ENCODE results near the gene PIM2. TPM values are rescaled to one million over a fixed set of nuclear protein-coding genes. Genes with fewer than 3 reads are reported as not detected.

PIM2 gene
- total and polyA plus RNA-seq, 9 donors, result 0.92 to 2.3 (median 1.7) TPM

- Histone ChIP-seq H3K36me3 (ENCODE audit: control insufficient read depth, insufficient read depth, low read length) (peaks cover 13% of the 10 kb centered on the region), H3K9me3 (replicated peaks; ENCODE audit: control insufficient read depth, low read depth, low read length) (no peaks in the 10 kb centered on the region), H3K27me3 (ENCODE audit: control insufficient read depth, insufficient read depth, low read length) (no peaks in the 10 kb centered on the region), H3K27ac (ENCODE audit: low read length) (no peak overlapping the region), H3K4me3 (ENCODE audit: low read length) (peak overlapping the region; percentile 50), H3K4me1 (ENCODE audit: control insufficient read depth, insufficient read depth, low read length) (peaks cover 11% of the 10 kb centered on the region)
- no peak for DNase-seq
- 15% methylated on average over 13 of the region's 23 CpGs for WGBS (ENCODE audit: insufficient coverage)
Measured at GRCh38 chrX:48918301-48918642, 552 bp downstream of the PIM2 start.

GRCh38 chrX:48917139-48918001 lies 1.5 kb downstream of the PIM2 start:
- H3K9me3 ChIP-seq (replicated peaks; ENCODE audit: control insufficient read depth, low read depth, low read length), result no peaks in the 10 kb centered on the region
- 32% methylated on average over 19 of the region's 27 CpGs for WGBS (ENCODE audit: insufficient coverage)
- peak; percentile 91 for DNase-seq
- H3K27me3 ChIP-seq (ENCODE audit: control insufficient read depth, insufficient read depth, low read length), result no peaks in the 10 kb centered on the region
- peaks cover 4% of the 10 kb centered on the region for H3K36me3 ChIP-seq (ENCODE audit: control insufficient read depth, insufficient read depth, low read length)
- H3K4me3 ChIP-seq (ENCODE audit: low read length), result no peak overlapping the region
- H3K27ac ChIP-seq (ENCODE audit: low read length), result no peak overlapping the region
- peaks cover 11% of the 10 kb centered on the region for H3K4me1 ChIP-seq (ENCODE audit: control insufficient read depth, insufficient read depth, low read length)

GRCh38 chrX:48914593-48915493 lies 4.0 kb downstream of the PIM2 start:
- H3K27ac ChIP-seq (ENCODE audit: low read length), result no peak overlapping the region
- no peak overlapping the region for H3K4me3 ChIP-seq (ENCODE audit: low read length)
- DNase-seq, result no peak
- no peaks in the 10 kb centered on the region for H3K36me3 ChIP-seq (ENCODE audit: control insufficient read depth, insufficient read depth, low read length)
- H3K4me1 ChIP-seq (ENCODE audit: control insufficient read depth, insufficient read depth, low read length), result peaks cover 14% of the 10 kb centered on the region
- peaks cover 2% of the 10 kb centered on the region for H3K9me3 ChIP-seq (replicated peaks; ENCODE audit: control insufficient read depth, low read depth, low read length)
- WGBS (ENCODE audit: insufficient coverage), result 83% methylated on average over 4 of the region's 13 CpGs
- no peaks in the 10 kb centered on the region for H3K27me3 ChIP-seq (ENCODE audit: control insufficient read depth, insufficient read depth, low read length)

GRCh38 chrX:48913605-48914366 lies 5.0 kb downstream of the PIM2 start:
- H3K9me3 ChIP-seq (replicated peaks; ENCODE audit: control insufficient read depth, low read depth, low read length), result peaks cover 2% of the 10 kb centered on the region
- 75% methylated on average over 4 of the region's 5 CpGs for WGBS (ENCODE audit: insufficient coverage)
- no peak for DNase-seq
- no peaks in the 10 kb centered on the region for H3K36me3 ChIP-seq (ENCODE audit: control insufficient read depth, insufficient read depth, low read length)
- no peak overlapping the region for H3K27ac ChIP-seq (ENCODE audit: low read length)
- H3K27me3 ChIP-seq (ENCODE audit: control insufficient read depth, insufficient read depth, low read length), result no peaks in the 10 kb centered on the region
- peaks cover 10% of the 10 kb centered on the region for H3K4me1 ChIP-seq (ENCODE audit: control insufficient read depth, insufficient read depth, low read length)
- no peak overlapping the region for H3K4me3 ChIP-seq (ENCODE audit: low read length)

GRCh38 chrX:48911412-48912182 lies 7.2 kb downstream of the PIM2 start, which contains the start of gene SLC35A2:
Gene SLC35A2, minus strand, starts transcription at chrX:48911646. Its CDS starts 10 bp downstream, at chrX:48911636.
- Histone ChIP-seq H3K9me3 (replicated peaks; ENCODE audit: control insufficient read depth, low read depth, low read length) (peaks cover 2% of the 10 kb centered on the region), H3K27me3 (ENCODE audit: control insufficient read depth, insufficient read depth, low read length) (no peaks in the 10 kb centered on the region), H3K36me3 (ENCODE audit: control insufficient read depth, insufficient read depth, low read length) (no peaks in the 10 kb centered on the region), H3K4me3 (ENCODE audit: low read length) (peak within 1 kb of the TSS; percentile 88), H3K27ac (ENCODE audit: low read length) (peak within 1 kb of the TSS; percentile 60), H3K4me1 (ENCODE audit: control insufficient read depth, insufficient read depth, low read length) (peaks cover 3% of the 10 kb centered on the region)
- WGBS (ENCODE audit: insufficient coverage), result 37% methylated on average over 60 of the region's 60 CpGs
- peak; percentile 85 for DNase-seq

GRCh38 chrX:48910926-48911411 lies 7.9 kb downstream of the PIM2 start:
- Histone ChIP-seq H3K4me3 (ENCODE audit: low read length) (peak overlapping the region; percentile 88), H3K27me3 (ENCODE audit: control insufficient read depth, insufficient read depth, low read length) (no peaks in the 10 kb centered on the region), H3K36me3 (ENCODE audit: control insufficient read depth, insufficient read depth, low read length) (peaks cover 4% of the 10 kb centered on the region), H3K4me1 (ENCODE audit: control insufficient read depth, insufficient read depth, low read length) (peaks cover 3% of the 10 kb centered on the region), H3K27ac (ENCODE audit: low read length) (peak overlapping the region; percentile 60), H3K9me3 (replicated peaks; ENCODE audit: control insufficient read depth, low read depth, low read length) (peaks cover 2% of the 10 kb centered on the region)
- 24% methylated on average over 12 of the region's 12 CpGs for WGBS (ENCODE audit: insufficient coverage)
- peak; percentile 60 for DNase-seq

GRCh38 chrX:48909703-48910294 lies 9.0 kb downstream of the PIM2 start:
- no peaks in the 10 kb centered on the region for H3K27me3 ChIP-seq (ENCODE audit: control insufficient read depth, insufficient read depth, low read length)
- 93% methylated on average over 10 of the region's 17 CpGs for WGBS (ENCODE audit: insufficient coverage)
- no peak for DNase-seq
- H3K4me1 ChIP-seq (ENCODE audit: control insufficient read depth, insufficient read depth, low read length), result peaks cover 3% of the 10 kb centered on the region
- H3K4me3 ChIP-seq (ENCODE audit: low read length), result no peak overlapping the region
- no peak overlapping the region for H3K27ac ChIP-seq (ENCODE audit: low read length)
- peaks cover 12% of the 10 kb centered on the region for H3K36me3 ChIP-seq (ENCODE audit: control insufficient read depth, insufficient read depth, low read length)
- peaks cover 2% of the 10 kb centered on the region for H3K9me3 ChIP-seq (replicated peaks; ENCODE audit: control insufficient read depth, low read depth, low read length)

GRCh38 chrX:48908600-48908999 lies 10.2 kb downstream of the PIM2 start:
- peaks cover 20% of the 10 kb centered on the region for H3K36me3 ChIP-seq (ENCODE audit: control insufficient read depth, insufficient read depth, low read length)
- H3K9me3 ChIP-seq (replicated peaks; ENCODE audit: control insufficient read depth, low read depth, low read length), result peaks cover 2% of the 10 kb centered on the region
- DNase-seq, result no peak
- no CpG with 5 or more reads among the region's 1 CpG for WGBS (ENCODE audit: insufficient coverage)
- H3K4me3 ChIP-seq (ENCODE audit: low read length), result no peak overlapping the region
- no peak overlapping the region for H3K27ac ChIP-seq (ENCODE audit: low read length)
- no peaks in the 10 kb centered on the region for H3K27me3 ChIP-seq (ENCODE audit: control insufficient read depth, insufficient read depth, low read length)
- peaks cover 3% of the 10 kb centered on the region for H3K4me1 ChIP-seq (ENCODE audit: control insufficient read depth, insufficient read depth, low read length)
